Keratinocyte (primary cell): ENCODE results near the gene RABL6.

ENCODE experiments used
- CTCF ChIP-seq, 3 experiments: IDR thresholded peaks in 1 of 3; conservative IDR thresholded peaks in 1 of 3; optimal IDR thresholded peaks in 1 of 3; 2 replicates in 2 of 3; 3 replicates in 1 of 3; pipeline versions ENCODE3 to v1.5.1; 2011; ENCODE audit warnings: low read length in 3 of 3, mild to moderate bottlenecking in 3 of 3, moderate library complexity in 2 of 3, control low read depth in 1 of 3, inconsistent platforms in 1 of 3; ENCODE audit not compliant: insufficient read depth in 2 of 3; ENCODE audit errors: extremely low read depth in 1 of 3
- EZH2 ChIP-seq: IDR thresholded peaks from one replicate; pipeline ENCODE4 v1.6.1; 2012; ENCODE audit warnings: inconsistent platforms, mild to moderate bottlenecking, low read length, moderate library complexity

- TF ChIP-seq CTCF (optimal IDR thresholded peaks at IDR 0.05 in 1 of 3, IDR thresholded peaks at IDR 0.05 in 1 of 3, conservative IDR thresholded peaks at IDR 0.05 in 1 of 3; ENCODE audit: extremely low read depth in 1 of 3, insufficient read depth in 2 of 3, low read length in 3 of 3) (no peak), EZH2 (no peak)
These were observed 30.4 kb upstream of the RABL6 start for GRCh38 chr9:136777359-136777758.
